ENCODE measurements around the gene AQP6.

The AQP6 gene

GRCh38 chr12:49949866-49950265 lies 22.9 kb upstream of the AQP6 start:
- Histone ChIP-seq H2AFZ (ENCODE audit: low read depth, low read length) (no peak overlapping the region), H3K9me3 (ENCODE audit: insufficient read depth, low read length, severe bottlenecking) (no peaks in the 10 kb centered on the region), H3K27me3 (ENCODE audit: insufficient read depth, low read length, poor library complexity) (no peaks in the 10 kb centered on the region), H3K9ac (ENCODE audit: low read depth, low read length) (no peak overlapping the region), H3K27ac (ENCODE audit: low read length) (no peak overlapping the region), H3K4me3 (ENCODE audit: low read depth in 1 of 2, low read length in 2 of 2) (no peak overlapping the region), H3K4me2 (ENCODE audit: insufficient read depth, low read length) (no peak overlapping the region), H3K4me1 (ENCODE audit: insufficient read depth, low read length) (peaks cover 9% of the 10 kb centered on the region), H3K79me2 (ENCODE audit: insufficient read depth, low read length) (no peaks in the 10 kb centered on the region), H4K20me1 (ENCODE audit: insufficient read depth, low read length) (no peaks in the 10 kb centered on the region), H3K36me3 (ENCODE audit: insufficient read depth, low read length) (no peaks in the 10 kb centered on the region)
- no peak for DNase-seq
- TF ChIP-seq CTCF (IDR thresholded peaks at IDR 0.05; ENCODE audit: borderline replicate concordance, extremely low read depth, low read length, poor library complexity, severe bottlenecking) (no peak), EZH2 (IDR thresholded peaks at IDR 0.05; ENCODE audit: borderline replicate concordance, low read depth, low read length, severe bottlenecking) (no peak)
- ATAC-seq (ENCODE audit: insufficient read depth, low read depth), result no peak

GRCh38 chr12:49950273-49951251 lies 22.2 kb upstream of the AQP6 start, which contains the start of gene AQP2:
Gene AQP2, plus strand, starts transcription at chr12:49950737. Its CDS starts 94 bp downstream, at chr12:49950831.
- DNase-seq, result no peak

GRCh38 chr12:49951411-49952240 lies 21.1 kb upstream of the AQP6 start:
- H2AFZ ChIP-seq (ENCODE audit: low read depth, low read length), result no peak overlapping the region
- H3K9ac ChIP-seq (ENCODE audit: low read depth, low read length), result no peak overlapping the region
- no peak overlapping the region for H3K4me2 ChIP-seq (ENCODE audit: insufficient read depth, low read length)
- TF ChIP-seq EZH2 (IDR thresholded peaks at IDR 0.05; ENCODE audit: borderline replicate concordance, low read depth, low read length, severe bottlenecking) (no peak), CTCF (IDR thresholded peaks at IDR 0.05; ENCODE audit: borderline replicate concordance, extremely low read depth, low read length, poor library complexity, severe bottlenecking) (no peak)
- no peaks in the 10 kb centered on the region for H3K4me1 ChIP-seq (ENCODE audit: insufficient read depth, low read length)
- no peak for ATAC-seq (ENCODE audit: insufficient read depth, low read depth)
- no peaks in the 10 kb centered on the region for H3K27me3 ChIP-seq (ENCODE audit: insufficient read depth, low read length, poor library complexity)
- H3K4me3 ChIP-seq (ENCODE audit: low read depth in 1 of 2, low read length in 2 of 2), result no peak overlapping the region
- no peak for DNase-seq
- H4K20me1 ChIP-seq (ENCODE audit: insufficient read depth, low read length), result no peaks in the 10 kb centered on the region
- H3K9me3 ChIP-seq (ENCODE audit: insufficient read depth, low read length, severe bottlenecking), result no peaks in the 10 kb centered on the region
- H3K79me2 ChIP-seq (ENCODE audit: insufficient read depth, low read length), result no peaks in the 10 kb centered on the region
- no peaks in the 10 kb centered on the region for H3K36me3 ChIP-seq (ENCODE audit: insufficient read depth, low read length)
- H3K27ac ChIP-seq (ENCODE audit: low read length), result no peak overlapping the region

More at GRCh38 chr12:49950273-49951251, 22.2 kb upstream of the AQP6 start, which contains the start of gene AQP2:
- H3K4me1 ChIP-seq (ENCODE audit: insufficient read depth, low read length), result peaks cover 4% of the 10 kb centered on the region
- no peak for ATAC-seq (ENCODE audit: insufficient read depth, low read depth)
- TF ChIP-seq EZH2 (IDR thresholded peaks at IDR 0.05; ENCODE audit: borderline replicate concordance, low read depth, low read length, severe bottlenecking), result no peak
- no peak for TF ChIP-seq CTCF (IDR thresholded peaks at IDR 0.05; ENCODE audit: borderline replicate concordance, extremely low read depth, low read length, poor library complexity, severe bottlenecking)
- H3K36me3 ChIP-seq (ENCODE audit: insufficient read depth, low read length), result no peaks in the 10 kb centered on the region
- H4K20me1 ChIP-seq (ENCODE audit: insufficient read depth, low read length), result no peaks in the 10 kb centered on the region
- H2AFZ ChIP-seq (ENCODE audit: low read depth, low read length), result no peak within 1 kb of the TSS
- no peak within 1 kb of the TSS for H3K4me2 ChIP-seq (ENCODE audit: insufficient read depth, low read length)
- no peaks in the 10 kb centered on the region for H3K79me2 ChIP-seq (ENCODE audit: insufficient read depth, low read length)
- no peaks in the 10 kb centered on the region for H3K9me3 ChIP-seq (ENCODE audit: insufficient read depth, low read length, severe bottlenecking)
- no peak within 1 kb of the TSS for H3K4me3 ChIP-seq (ENCODE audit: low read depth in 1 of 2, low read length in 2 of 2)
- H3K9ac ChIP-seq (ENCODE audit: low read depth, low read length), result no peak within 1 kb of the TSS
- H3K27me3 ChIP-seq (ENCODE audit: insufficient read depth, low read length, poor library complexity), result no peaks in the 10 kb centered on the region
- no peak within 1 kb of the TSS for H3K27ac ChIP-seq (ENCODE audit: low read length)
